ENCODE data around the gene THRSP. TPM values are rescaled to one million over a fixed set of nuclear protein-coding genes. Genes with fewer than 3 reads are reported as not detected.

Gene THRSP
- total and polyA plus RNA-seq, 2 donors from 2014 or later: 6.4 TPM; not detected in 1

DNA sequence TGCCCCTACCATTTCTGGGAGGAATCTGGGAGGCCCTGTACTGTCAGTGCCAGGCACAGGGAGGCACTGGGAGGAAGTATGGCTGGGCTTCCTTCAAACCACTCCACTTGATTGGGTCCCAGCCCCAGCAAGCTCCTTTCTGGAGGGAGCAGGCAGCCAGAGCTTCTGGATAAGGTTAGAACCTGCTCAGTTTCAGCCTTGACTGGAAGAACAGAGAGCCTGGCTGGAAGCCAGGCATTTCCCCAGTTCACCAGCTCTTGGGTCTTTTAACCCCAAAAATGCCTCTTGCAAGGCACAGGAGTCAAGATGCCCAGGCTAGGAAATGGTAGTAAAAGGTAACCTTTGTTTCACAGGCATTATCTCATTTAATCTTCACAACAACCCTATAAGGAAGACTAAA lies 31.6 kb upstream of the THRSP start:
- Histone ChIP-seq H3K9me3 (ENCODE audit: control insufficient read depth in 2 of 3, insufficient read depth in 1 of 3, low read length in 3 of 3) (no peaks in the 10 kb centered on the region), H3K27me3 (ENCODE audit: control insufficient read depth, insufficient read depth, low read length) (no peaks in the 10 kb centered on the region), H3K36me3 (ENCODE audit: control insufficient read depth in 2 of 3, insufficient read depth in 3 of 3, low read length in 3 of 3) (no peaks in the 10 kb centered on the region), H3K4me3 (ENCODE audit: low read length in 3 of 3) (no peak overlapping the region), H3K27ac (ENCODE audit: low read depth in 2 of 2, low read length in 2 of 2) (no peak overlapping the region), H3K4me1 (ENCODE audit: control insufficient read depth in 2 of 3, insufficient read depth in 2 of 3, low read depth in 1 of 3, low read length in 3 of 3) (peaks cover 0 to 6% (median 4%) of the 10 kb centered on the region in 3 donors), H3K9ac (ENCODE audit: low read length in 3 of 3) (no peak overlapping the region)
- TF ChIP-seq, protein P1, sequence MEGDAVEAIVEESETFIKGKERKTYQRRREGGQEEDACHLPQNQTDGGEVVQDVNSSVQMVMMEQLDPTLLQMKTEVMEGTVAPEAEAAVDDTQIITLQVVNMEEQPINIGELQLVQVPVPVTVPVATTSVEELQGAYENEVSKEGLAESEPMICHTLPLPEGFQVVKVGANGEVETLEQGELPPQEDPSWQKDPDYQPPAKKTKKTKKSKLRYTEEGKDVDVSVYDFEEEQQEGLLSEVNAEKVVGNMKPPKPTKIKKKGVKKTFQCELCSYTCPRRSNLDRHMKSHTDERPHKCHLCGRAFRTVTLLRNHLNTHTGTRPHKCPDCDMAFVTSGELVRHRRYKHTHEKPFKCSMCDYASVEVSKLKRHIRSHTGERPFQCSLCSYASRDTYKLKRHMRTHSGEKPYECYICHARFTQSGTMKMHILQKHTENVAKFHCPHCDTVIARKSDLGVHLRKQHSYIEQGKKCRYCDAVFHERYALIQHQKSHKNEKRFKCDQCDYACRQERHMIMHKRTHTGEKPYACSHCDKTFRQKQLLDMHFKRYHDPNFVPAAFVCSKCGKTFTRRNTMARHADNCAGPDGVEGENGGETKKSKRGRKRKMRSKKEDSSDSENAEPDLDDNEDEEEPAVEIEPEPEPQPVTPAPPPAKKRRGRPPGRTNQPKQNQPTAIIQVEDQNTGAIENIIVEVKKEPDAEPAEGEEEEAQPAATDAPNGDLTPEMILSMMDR (IDR thresholded peaks at IDR 0.05; ENCODE audit: borderline replicate concordance, extremely low read depth, insufficient read depth): no peak
- FAIRE-seq (no peak), DNase-seq (no peak)
- intact Hi-C loops (cut with DNase I): no loop called here

DNA sequence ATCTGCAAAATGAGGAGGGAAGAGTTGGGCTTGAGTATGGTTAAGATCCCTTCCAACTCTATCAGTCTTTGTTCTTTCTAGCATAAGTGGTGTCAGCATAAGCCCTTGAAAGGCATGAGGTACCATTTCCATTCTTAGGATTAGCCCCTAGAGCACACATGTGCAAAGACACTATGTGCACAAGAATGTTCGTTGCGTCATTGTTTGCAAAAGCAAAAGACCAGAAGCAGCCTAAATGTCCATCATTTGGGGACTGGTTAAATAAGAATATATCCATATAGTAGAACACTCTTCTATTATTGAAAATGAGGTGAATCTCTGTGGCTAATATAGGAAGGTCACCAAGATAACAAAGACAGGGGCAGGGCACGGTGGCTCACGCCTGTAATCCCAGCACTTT lies 30.6 kb upstream of the THRSP start:
- DNase-seq: no peak
- FAIRE-seq: no peak

DNA sequence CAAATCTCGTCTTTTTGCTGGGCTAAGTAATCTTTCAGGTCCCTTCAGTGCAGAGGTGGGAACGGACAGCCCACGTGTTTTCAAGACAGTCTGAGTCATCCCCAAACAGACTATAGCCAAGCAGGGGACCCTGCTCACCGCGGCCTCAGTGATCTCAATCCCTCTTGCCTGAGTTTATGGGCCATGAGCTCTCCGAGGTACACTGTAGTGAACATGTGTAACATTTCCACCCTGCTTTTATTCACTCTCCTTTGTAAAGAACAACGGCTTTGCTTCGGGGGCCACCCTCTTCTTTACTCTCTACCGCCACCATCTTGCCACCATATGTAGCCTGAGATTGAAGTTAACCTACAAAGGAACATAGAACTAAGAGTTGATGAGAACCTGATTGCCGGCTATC lies 29.0 kb upstream of the THRSP start:
- intact Hi-C loops (cut with DNase I): no loop called here
- no peak overlapping the region for H3K4me3 ChIP-seq (ENCODE audit: low read length in 3 of 3)
- no peaks in the 10 kb centered on the region for H3K9me3 ChIP-seq (ENCODE audit: control insufficient read depth in 2 of 3, insufficient read depth in 1 of 3, low read length in 3 of 3)
- peaks cover 0 to 8% (median 6%) of the 10 kb centered on the region in 3 donors for H3K4me1 ChIP-seq (ENCODE audit: control insufficient read depth in 2 of 3, insufficient read depth in 2 of 3, low read depth in 1 of 3, low read length in 3 of 3)
- no peaks in the 10 kb centered on the region for H3K27me3 ChIP-seq (ENCODE audit: control insufficient read depth, insufficient read depth, low read length)
- FAIRE-seq (no peak), DNase-seq (no peak)
- no peaks in the 10 kb centered on the region for H3K36me3 ChIP-seq (ENCODE audit: control insufficient read depth in 2 of 3, insufficient read depth in 3 of 3, low read length in 3 of 3)
- H3K27ac ChIP-seq (ENCODE audit: low read depth in 2 of 2, low read length in 2 of 2): no peak overlapping the region
- TF ChIP-seq, protein P1 (IDR thresholded peaks at IDR 0.05; ENCODE audit: borderline replicate concordance, extremely low read depth, insufficient read depth): no peak
- H3K9ac ChIP-seq (ENCODE audit: low read length in 3 of 3): no peak overlapping the region

More for the DNA sequence above, 30.6 kb upstream of the THRSP start:
- Histone ChIP-seq H3K4me1 (ENCODE audit: control insufficient read depth in 2 of 3, insufficient read depth in 2 of 3, low read depth in 1 of 3, low read length in 3 of 3) (peaks cover 0 to 6% (median 4%) of the 10 kb centered on the region in 3 donors), H3K9me3 (ENCODE audit: control insufficient read depth in 2 of 3, insufficient read depth in 1 of 3, low read length in 3 of 3) (no peaks in the 10 kb centered on the region), H3K9ac (ENCODE audit: low read length in 3 of 3) (no peak overlapping the region), H3K36me3 (ENCODE audit: control insufficient read depth in 2 of 3, insufficient read depth in 3 of 3, low read length in 3 of 3) (no peaks in the 10 kb centered on the region), H3K27me3 (ENCODE audit: control insufficient read depth, insufficient read depth, low read length) (no peaks in the 10 kb centered on the region), H3K4me3 (ENCODE audit: low read length in 3 of 3) (no peak overlapping the region), H3K27ac (ENCODE audit: low read depth in 2 of 2, low read length in 2 of 2) (no peak overlapping the region)
- intact Hi-C loops (cut with DNase I): no loop called here
- TF ChIP-seq, protein P1 (IDR thresholded peaks at IDR 0.05; ENCODE audit: borderline replicate concordance, extremely low read depth, insufficient read depth): no peak

DNA sequence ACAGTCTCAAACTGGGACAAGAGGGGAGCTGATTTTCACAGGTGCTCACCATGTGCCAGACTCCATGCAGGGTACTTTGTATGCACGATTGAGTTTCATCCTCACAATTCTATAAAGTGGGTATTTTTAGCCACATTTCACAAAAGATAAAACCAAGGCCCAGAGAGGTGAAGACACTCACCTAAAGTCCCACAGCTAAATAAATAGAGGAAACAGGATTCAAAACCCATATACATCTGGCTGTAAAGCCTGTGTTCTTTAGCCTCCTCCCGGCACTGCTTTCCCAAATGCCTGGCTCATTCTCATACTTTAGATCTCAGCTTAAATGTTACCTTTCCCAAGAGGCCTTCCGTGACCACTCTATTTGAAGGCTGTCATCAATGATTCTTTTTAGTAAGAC lies 27.3 kb upstream of the THRSP start:
- TF ChIP-seq, protein P1 (IDR thresholded peaks at IDR 0.05; ENCODE audit: borderline replicate concordance, extremely low read depth, insufficient read depth): no peak
- no peak overlapping the region for H3K27ac ChIP-seq (ENCODE audit: low read depth in 2 of 2, low read length in 2 of 2)
- H3K4me3 ChIP-seq (ENCODE audit: low read length in 3 of 3): no peak overlapping the region
- H3K9me3 ChIP-seq (ENCODE audit: control insufficient read depth in 2 of 3, insufficient read depth in 1 of 3, low read length in 3 of 3): no peaks in the 10 kb centered on the region
- H3K9ac ChIP-seq (ENCODE audit: low read length in 3 of 3): no peak overlapping the region
- no peaks in the 10 kb centered on the region for H3K36me3 ChIP-seq (ENCODE audit: control insufficient read depth in 2 of 3, insufficient read depth in 3 of 3, low read length in 3 of 3)
- DNase-seq: no peak
- H3K4me1 ChIP-seq (ENCODE audit: control insufficient read depth in 2 of 3, insufficient read depth in 2 of 3, low read depth in 1 of 3, low read length in 3 of 3): peaks cover 6 to 8% (median 8%) of the 10 kb centered on the region in 3 donors
- H3K27me3 ChIP-seq (ENCODE audit: control insufficient read depth, insufficient read depth, low read length): no peaks in the 10 kb centered on the region
- no peak for FAIRE-seq
- intact Hi-C loops (cut with DNase I): no loop called here
